GM18907 (cell line): ENCODE measurements around the gene ACTG1.

Experiments
- ATAC-seq: cut with Tn5 transposase; IDR thresholded peaks from one replicate; pipeline ENCODE4 v1.9.1; 2021; ENCODE audit warnings: mild to moderate bottlenecking, moderate library complexity; ENCODE audit not compliant: unreplicated experiment

Gene ACTG1

DNA sequence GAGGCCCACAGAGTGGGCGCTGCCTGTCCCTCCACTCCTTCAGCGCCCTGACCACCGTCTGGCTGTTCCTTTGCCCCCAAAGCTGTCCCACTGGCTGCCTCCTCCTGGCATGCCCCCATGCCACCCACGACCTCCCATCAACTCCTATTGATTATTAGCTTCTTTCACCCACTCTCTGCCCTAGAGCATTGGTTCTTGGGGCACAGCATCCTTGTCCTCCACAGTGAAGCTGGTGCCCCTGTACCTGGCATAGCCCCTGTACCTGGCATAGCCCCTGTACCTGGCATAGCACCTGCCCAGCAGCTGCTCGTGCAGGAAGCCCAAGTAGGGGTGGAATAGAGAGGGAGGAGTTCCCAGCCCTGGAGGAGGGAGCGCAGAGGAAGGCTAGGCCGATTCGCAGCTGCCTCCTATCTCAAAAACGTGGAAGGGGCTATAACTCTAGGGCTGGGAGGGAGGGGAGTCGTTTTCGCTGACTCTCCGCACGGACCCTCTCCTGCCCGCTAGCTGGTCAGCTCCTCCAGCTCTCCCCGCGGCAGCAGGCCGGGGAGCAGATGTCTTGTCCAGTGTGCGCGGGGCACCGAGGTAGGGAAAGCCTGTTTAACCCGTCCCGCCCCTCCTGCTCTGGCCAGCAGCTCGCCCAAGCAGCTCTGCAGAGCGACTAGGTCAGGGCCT lies 5.7 kb upstream of the ACTG1 start:
- no peak for ATAC-seq

DNA sequence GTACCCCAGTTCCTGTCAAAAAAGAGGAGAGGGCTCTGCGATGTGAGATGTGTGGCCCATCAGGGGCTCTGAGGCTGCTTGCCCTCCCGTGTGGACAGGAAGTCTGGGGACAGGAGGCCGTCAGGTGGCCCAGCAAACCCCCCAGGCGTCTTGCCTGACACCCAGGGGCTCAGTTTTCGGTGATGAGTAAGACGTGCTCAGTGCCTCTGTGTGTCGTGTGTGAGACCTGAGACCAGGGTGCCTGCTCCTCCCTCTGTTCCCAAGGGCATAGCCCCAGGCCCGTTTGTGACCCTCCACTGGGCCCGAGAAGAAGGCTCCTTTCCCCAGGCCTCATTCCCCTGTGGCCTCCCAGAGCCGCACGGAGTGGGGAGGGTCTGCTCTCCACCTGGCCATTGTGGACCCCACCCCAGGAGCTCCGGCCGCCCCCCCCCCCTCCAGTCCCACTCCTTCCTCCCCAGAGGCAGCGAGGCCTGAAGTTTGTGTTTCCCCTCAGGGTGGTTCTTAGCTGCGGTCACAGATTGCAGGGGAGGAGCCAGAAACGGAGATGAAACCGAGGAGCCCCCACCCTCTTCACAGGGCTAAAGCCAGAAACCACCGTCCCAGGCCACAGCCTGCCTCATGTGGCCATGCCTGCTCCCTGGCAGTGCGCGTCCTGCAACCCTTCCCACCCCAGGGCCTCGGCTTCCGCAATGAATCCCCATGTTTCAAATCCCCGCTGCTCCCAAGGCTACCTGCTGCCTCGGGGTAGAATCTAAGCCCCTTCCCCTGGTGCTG lies 4.9 kb upstream of the ACTG1 start:
- no peak for ATAC-seq

DNA sequence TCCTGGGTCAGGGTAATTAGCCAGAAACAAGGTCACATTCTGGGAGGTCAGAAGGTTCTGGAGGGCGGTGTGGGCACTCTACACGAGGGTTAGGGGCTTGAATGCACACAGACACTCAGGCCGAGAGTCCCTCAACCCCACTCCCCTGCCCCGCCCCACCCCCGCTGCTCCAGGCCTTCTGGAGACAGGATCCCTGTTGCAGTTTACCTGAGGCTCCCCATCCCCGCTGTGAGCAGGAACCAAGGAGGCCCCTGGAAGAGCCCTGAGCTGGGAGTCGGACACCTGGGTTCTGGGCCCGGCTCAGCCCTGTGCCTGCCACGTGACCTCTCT lies 4.4 kb upstream of the ACTG1 start:
- ATAC-seq, result no peak

DNA sequence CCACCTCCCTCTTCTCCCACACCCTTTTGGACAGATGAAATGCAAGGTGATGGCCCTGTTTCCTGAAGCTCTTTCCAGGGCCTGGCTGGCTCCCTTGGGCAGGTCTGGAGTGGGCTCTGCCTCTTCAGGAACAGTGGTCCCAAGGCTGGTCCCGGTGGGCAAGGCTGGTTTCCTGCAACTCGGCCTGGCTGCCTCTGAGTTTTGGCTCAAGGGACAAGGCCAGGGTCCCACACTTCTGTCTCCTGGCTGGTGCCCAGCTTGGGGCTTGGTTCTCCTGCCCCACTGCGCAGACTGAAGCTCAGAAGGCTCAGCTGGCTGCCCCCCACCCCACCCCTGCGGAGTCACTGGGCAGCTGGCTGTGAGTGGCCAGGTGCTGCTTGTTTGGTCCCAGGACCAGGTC lies 3.8 kb upstream of the ACTG1 start:
- ATAC-seq, result no peak

DNA sequence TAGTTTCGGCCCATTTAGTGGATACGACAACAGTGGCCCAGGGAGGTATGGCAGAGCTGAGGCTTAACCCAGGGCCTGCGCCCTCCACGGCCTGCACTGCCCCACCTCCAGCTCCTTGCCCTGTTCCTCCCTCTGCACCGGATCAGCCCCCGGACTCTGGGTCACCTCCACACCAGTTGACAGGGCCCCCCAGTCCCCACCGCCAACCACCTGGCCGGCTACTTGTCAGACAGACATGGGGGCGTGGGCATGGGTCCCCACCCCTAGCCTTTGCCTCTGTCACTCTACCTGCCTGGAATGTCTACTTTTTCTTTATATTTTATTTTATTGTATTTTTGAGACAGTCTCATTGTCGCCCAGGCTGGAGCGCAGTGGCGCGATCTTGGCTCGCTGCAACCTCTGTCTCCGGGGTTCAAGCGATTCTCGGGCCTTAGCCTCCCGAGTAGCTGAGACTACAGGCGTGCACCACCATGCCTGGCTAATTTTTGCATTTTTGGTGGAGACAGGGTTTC lies 3.0 kb upstream of the ACTG1 start:
- ATAC-seq, result no peak

DNA sequence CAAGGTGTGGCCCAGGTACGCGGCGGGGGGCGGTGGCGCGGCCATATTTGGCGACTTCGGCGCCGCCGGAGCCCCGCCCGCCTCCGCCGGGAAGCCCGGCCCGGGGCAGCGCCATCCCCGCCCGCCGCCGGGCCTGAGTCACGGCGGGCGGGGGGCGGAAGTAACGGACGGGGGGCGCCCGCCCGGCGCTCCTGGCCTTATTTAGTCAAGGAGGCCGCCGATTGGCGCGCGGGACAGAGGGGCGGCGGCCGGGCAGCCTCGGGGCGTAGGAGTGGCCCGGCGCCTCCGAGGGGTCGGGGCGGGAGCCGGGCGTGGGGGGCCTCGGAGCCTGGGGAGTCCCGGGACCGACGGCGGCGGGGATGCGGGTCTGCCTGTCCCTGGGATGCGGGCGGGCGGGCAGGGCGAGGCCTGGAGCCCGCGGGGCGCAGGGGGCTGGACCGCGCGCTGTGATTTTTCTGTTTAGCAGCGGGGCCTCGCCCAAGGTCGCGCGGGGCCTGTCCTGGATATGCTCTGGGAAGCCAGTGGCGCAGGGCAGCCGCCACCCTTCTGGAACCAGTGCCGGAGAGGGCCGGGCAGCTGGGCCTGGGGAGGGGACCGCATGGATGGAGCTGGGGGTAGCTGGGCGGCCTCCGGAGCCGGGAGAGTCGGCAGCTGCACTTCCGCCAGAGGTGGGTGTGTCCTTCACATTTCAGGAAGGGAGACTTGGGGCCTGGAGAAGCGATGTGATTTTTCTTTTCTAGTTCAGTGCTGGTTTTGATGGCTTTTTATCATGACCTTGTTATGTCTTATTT lies 2.3 kb upstream of the ACTG1 start:
- ATAC-seq, result peak; percentile 17

DNA sequence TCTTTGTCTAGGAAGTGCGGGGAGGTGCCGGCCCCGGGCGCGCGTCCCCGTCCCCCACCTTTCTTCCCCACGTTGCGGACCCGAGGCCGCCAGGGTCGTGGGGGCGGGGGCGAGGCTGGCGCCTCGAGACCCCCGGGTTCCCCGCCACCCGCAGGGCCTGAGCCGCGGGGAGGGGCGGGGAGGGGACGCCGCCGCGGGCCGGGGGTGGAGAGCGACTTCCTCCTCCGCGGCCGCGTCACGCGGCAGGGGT lies 1.8 kb upstream of the ACTG1 start:
- no peak for ATAC-seq

DNA sequence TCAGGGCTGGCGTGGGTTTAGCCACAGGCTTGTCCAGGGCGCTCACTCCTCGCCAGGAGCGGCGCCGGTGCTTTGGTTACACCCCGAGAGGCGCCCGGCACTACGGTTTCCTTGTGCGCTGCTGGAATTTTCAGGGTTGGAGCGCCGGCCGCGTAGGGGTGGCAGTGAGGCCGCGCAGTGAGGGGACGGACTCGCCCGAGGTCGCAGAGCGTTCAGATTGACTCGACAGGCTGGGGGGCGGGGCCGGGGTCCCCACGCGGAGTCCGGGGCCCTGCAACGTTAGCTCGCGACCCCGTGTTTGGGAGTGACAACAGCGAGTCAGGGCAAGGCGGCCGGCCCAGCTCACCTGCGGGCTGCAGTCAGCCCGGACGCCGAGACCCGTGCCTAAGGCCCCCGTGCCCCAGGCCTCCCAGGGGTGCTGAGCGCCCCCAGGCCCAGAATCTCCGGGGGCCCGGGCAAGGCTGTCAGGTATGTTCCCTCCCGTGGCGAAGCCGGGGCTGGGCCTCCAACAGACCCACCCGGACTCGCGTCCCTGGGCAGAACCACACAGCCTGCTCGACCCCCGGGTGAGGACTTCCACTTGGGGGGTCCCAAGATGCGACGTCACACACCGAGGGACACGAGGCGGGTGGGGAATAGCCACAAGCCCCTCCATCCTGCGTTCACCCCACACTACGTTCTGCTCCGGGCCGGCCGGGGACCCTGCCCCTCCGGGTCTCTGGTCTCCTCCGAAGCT lies 1.3 kb upstream of the ACTG1 start:
- ATAC-seq, result peak; percentile 2

DNA sequence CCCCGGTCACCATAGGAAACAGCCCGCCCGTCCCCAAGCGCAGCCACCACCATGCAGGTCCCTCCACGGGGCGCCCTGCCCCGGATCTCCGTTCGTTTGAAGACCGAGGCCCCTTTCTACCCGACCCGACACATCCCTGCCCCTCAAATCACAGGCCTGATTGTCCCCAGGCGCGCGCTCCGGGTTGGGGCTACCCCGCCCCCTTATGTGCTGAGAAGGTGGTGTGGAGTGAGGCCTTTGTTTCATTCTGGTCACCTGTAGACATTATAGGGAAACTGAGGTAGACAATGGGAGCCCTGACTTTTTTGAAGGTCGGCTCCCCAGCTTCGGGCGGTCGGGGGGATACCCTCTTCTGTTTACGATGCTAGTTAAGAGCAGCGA lies 763 bp upstream of the ACTG1 start:
- no peak for ATAC-seq

DNA sequence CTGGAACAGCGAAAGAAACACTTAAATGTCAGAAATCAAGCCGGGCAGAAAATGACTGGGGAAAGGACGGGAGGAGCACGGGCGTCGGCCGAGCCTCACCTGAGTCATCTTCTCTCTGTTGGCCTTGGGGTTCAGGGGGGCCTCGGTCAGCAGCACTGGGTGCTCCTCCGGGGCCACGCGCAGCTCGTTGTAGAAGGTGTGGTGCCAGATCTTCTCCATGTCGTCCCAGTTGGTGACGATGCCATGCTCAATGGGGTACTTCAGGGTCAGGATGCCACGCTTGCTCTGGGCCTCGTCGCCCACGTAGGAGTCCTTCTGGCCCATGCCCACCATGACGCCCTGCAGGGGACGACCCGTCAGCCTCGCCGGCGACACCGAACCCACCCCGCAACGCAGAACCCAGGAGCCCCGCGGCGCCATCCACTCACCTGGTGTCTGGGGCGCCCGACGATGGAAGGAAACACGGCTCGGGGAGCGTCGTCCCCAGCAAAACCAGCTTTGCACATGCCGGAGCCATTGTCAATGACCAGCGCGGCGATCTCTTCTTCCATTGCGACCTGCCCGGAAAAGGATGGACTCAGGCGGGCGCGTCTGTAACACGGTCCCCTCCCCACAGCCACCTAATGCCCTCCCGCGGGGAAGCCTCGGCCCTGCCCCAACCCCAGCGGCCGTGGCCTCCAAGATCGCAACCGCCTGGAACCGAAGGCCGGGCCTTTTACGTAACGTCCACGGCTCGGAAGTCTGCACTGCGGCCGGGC lies 616 bp downstream of the ACTG1 start:
- peak; percentile 0 for ATAC-seq

DNA sequence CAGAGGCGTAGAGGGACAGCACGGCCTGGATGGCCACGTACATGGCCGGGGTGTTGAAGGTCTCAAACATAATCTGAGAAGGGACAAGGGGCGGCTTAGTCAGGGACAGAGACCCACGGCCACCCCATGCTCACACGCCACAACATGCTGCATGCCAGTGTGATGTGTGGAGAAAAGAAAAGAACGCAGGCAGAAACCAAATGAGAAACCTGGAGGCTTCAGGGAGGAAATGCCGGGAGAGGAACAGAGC lies 1.1 kb downstream of the ACTG1 start:
- ATAC-seq, result no peak

DNA sequence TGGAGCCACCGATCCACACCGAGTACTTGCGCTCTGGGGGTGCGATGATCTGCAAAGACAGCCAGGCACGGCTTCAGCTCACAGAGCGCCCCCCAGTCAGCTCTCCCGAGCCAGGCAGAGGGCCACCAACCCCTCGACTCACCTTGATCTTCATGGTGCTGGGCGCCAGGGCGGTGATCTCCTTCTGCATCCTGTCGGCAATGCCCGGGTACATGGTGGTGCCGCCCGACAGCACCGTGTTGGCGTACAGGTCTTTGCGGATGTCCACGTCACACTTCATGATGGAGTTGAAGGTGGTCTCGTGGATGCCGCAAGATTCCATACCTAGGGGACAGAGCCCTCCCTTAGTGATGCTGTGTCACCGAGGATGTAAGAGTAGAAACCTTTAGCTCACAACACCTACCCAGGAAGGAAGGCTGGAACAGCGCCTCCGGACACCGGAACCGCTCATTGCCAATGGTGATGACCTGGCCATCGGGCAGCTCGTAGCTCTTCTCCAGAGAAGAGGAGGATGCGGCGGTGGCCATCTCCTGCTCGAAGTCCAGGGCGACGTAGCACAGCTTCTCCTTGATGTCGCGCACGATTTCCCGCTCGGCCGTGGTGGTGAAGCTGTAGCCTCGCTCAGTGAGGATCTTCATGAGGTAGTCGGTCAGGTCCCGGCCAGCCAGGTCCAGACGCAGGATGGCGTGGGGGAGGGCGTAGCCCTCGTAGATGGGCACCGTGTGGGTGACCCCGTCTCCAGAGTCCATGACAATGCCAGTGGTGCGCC lies 1.6 kb downstream of the ACTG1 start:
- no peak for ATAC-seq

DNA sequence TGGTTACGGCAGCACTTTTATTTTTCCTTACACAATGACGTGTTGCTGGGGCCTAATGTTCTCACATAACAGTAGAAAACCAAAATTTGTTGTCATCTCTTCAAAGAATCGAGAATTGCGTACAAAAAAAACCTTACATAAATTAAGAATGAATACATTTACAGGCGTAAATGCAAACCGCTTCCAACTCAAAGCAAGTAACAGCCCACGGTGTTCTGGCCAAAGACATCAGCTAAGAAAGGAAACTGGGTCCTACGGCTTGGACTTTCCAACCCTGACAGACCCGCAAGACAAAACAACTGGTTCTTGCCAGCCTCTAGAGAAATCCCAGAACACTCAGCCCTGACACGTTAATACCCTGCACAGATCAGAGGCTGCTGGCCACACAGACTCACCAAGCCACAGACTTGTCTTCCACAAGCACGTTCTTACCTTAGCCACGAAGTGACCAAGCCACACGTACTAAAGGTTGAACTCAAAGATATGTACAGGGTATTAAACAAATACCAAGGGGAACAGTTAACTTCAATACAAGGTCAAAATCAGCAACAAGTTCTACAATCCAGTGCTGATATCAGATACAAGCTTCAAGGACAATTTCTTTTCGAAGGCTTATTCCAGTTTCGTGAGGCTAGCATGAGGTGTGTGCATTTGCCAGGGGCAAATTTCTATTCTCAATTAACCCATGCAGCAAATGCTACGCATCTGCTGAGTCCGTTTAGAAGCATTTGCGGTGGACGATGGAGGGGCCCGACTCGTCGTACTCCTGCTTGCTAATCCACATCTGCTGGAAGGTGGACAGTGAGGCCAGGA lies 2.4 kb downstream of the ACTG1 start:
- no peak for ATAC-seq

DNA sequence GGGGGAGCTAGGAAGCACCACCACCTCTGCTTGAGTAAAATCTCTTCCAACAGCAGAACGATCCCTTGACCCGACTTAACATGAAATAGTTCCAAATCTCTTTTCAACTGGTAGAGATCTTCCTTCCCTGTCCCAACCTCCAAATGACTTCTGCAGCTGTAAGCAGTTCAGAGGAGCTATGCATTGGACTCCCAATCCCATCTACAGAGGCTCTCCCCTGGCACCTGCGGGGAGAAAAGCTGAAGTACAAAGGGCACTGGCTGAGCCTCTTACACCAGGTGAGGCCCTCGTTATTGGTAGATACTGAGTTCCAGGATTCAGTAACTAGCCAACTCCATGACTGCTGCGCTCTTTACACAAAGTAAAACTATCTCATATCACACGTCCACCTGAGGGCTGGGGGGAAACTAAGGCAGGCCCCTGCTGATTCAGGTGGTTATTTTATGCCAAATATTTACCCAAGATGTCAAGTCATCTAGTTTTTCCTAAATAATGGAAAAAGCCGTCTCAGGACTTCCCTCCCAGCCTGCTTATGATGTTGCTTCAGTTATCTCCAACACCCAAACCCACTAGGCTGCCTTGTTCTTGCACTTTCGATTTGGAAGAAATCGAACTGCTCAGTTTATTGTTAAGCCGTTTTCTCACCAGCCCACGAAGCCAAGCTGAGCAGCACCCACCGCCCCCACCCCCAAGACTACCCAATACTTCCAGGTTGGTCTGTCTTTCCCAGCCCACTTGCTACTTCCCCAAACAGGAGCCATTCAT lies 3.2 kb downstream of the ACTG1 start:
- ATAC-seq, result no peak

DNA sequence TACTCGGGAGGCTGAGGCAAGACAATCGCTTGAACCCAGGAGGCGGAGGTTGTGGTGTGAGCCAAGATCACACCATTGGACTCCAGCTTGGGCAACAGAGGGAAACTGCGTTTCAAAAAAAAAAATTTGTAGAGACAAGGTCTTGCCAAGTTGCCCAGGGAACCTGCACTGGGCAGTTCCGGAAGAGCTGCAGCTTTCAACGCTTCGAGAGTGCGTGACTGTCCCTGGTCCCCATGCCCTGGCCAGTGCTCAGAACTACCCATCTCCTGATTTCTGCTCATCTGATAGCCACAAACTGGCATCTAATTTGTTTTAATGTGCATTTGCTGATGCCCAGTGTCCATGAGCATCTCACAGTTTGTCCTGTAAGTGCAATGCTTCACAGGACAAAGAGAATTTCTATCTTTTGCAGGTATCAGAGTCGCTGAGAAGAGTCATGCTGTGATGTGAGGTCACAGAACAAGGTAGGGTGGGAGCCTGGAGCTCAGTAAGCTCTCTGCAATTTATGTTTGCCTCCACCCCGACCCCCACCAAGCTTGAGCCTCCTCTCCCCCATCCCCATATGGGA lies 3.9 kb downstream of the ACTG1 start:
- no peak for ATAC-seq

DNA sequence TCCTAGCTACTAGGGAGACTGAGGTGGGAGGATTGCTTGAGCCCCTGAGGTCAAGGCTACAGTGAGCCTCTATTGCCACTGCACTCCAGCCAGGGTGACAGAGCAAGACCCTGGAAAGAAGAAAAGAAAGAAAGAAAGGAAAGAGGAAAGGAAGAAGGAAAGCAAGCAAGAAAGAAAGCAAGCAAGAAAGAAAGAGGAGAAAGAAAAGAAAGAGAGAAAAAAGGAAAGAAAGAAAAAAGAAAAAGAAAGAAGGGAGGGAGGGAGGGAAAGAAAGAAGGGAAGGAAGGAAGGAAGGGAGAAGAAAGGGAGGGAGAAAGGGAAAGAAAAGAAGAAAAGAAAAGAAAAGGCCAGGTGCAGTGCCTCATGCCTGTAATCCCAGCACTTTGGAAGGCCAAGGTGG lies 9.0 kb downstream of the ACTG1 start:
- ATAC-seq, result no peak

DNA sequence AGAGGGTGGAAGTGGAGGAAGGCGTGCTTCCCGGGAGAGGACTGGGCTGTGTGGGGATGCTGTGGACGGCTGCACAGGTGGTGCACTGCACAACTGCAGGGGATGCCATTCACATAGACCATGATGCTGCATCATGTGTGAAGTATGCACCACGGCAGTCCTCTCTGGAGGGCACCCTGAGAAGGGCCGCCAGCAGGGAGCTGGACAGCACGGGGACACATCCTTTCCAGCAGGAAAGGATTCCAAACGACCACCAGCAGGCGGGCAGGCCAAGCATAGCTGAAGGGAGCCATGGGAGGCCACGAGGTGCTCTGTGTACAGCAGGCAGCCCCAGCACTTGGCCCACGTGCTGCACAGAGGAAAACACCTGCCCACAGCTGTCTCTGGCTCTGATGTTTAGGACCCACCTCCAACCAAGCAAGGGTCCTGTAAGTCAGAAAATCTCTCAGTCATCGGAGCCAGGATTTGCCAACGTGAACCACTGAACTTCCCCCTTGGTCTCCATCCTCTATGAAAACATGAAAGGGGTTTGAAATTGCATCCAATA lies 10.1 kb downstream of the ACTG1 start:
- no peak for ATAC-seq

DNA sequence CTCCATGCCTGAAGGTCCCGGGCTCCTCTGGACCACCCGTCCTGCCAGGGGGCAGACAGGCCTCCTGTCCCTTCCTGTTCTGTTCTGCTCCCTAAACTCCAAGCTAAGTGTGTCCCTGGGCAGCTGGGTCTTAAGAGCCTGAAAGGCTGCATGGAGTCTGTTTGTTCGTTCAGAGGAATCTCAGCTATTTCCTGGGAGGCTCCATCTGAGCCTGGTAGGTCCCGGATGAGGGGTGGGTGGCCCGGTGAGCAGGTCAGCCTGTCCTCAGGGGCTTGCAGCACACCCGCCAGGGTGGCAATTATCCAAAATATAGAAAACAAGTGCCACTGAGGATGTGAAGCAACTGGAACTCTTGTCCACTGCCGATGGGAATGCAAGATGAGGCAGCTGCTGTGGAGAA lies 12.6 kb downstream of the ACTG1 start:
- ATAC-seq, result no peak
